ENCODE results near the gene NAALADL2.

- TF ChIP-seq CTCF (IDR thresholded peaks at IDR 0.05) (no peak), EZH2 (IDR thresholded peaks at IDR 0.05) (no peak), EZH2phosphoT487 (IDR thresholded peaks at IDR 0.05) (no peak)
Measured at GRCh38 chr3:174826069-174826468, 33.1 kb upstream of the NAALADL2 start.

All from neural progenitor cell (in vitro differentiated cells).